Bronchial epithelial cell (primary cell): Measurements from ENCODE around the gene METTL17. TPM values are rescaled to one million over a fixed set of nuclear protein-coding genes. Genes with fewer than 3 reads are reported as not detected.

ENCODE experiments used
- DNase-seq: peaks from one replicate; pipeline ENCODE4 v3.0.0-alpha.2; 2010; ENCODE audit warnings: low read depth
- FAIRE-seq: peaks from 2 replicates; lab custom pipeline; 2011; peaks lifted over from hg19 to GRCh38; lab: Jason Lieb, UNC
- H3K27me3 ChIP-seq: 2 replicates; pipeline ENCODE4 v1.5.1; 2011; ENCODE audit warnings: low read length; ENCODE audit not compliant: control insufficient read depth, insufficient read depth
- H3K36me3 ChIP-seq: 2 replicates; pipeline ENCODE4 v1.5.1; 2011; ENCODE audit warnings: low read length; ENCODE audit not compliant: control insufficient read depth, insufficient read depth
- H3K4me3 ChIP-seq: 2 replicates; pipeline ENCODE4 v1.5.1; 2011; ENCODE audit warnings: mild to moderate bottlenecking, low read depth, low read length, control low read depth
- total RNA-seq: library from RNA; depleted of rRNA; stranded (reverse); fragments of >200 nt; gene quantifications from 2 replicates; pipeline ENCODE4 v1.2.1, GENCODE V29; 2014
- TF ChIP-seq, protein P1 (sequence below): IDR thresholded peaks from 2 replicates; pipeline ENCODE4 v1.5.1; 2011; ENCODE audit warnings: mild to moderate bottlenecking, moderate library complexity, low read length, control low read depth, inconsistent platforms; ENCODE audit not compliant: insufficient read depth, severe bottlenecking

METTL17 gene
- total RNA-seq, 1 donor from 2014 or later = 56.1 TPM

DNA sequence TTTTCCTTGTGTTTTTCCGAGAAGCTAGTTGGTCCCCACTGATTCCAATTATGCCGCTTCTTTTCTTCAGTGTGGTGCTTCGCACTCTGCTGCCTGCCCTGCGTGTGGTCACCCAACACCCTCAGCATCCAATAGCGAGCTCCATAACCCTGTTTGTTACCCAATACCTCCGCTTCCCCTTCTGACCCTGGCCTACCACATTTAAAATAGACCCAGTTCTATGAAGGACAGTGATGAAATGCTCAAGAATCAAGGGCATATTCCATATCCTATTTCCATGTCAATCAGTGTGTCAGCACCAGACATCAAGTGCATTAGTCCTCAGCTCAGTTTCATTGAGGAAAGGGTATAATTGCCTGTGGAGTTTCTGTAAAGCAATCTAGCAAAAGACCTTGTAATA is 25.5 kb downstream of the METTL17 start:
- no peaks in the 10 kb centered on the region for H3K27me3 ChIP-seq
- H3K36me3 ChIP-seq = no peaks in the 10 kb centered on the region
- DNase-seq (no peak), FAIRE-seq (no peak)
- TF ChIP-seq, protein P1, sequence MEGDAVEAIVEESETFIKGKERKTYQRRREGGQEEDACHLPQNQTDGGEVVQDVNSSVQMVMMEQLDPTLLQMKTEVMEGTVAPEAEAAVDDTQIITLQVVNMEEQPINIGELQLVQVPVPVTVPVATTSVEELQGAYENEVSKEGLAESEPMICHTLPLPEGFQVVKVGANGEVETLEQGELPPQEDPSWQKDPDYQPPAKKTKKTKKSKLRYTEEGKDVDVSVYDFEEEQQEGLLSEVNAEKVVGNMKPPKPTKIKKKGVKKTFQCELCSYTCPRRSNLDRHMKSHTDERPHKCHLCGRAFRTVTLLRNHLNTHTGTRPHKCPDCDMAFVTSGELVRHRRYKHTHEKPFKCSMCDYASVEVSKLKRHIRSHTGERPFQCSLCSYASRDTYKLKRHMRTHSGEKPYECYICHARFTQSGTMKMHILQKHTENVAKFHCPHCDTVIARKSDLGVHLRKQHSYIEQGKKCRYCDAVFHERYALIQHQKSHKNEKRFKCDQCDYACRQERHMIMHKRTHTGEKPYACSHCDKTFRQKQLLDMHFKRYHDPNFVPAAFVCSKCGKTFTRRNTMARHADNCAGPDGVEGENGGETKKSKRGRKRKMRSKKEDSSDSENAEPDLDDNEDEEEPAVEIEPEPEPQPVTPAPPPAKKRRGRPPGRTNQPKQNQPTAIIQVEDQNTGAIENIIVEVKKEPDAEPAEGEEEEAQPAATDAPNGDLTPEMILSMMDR = no peak
- H3K4me3 ChIP-seq = no peak overlapping the region

DNA sequence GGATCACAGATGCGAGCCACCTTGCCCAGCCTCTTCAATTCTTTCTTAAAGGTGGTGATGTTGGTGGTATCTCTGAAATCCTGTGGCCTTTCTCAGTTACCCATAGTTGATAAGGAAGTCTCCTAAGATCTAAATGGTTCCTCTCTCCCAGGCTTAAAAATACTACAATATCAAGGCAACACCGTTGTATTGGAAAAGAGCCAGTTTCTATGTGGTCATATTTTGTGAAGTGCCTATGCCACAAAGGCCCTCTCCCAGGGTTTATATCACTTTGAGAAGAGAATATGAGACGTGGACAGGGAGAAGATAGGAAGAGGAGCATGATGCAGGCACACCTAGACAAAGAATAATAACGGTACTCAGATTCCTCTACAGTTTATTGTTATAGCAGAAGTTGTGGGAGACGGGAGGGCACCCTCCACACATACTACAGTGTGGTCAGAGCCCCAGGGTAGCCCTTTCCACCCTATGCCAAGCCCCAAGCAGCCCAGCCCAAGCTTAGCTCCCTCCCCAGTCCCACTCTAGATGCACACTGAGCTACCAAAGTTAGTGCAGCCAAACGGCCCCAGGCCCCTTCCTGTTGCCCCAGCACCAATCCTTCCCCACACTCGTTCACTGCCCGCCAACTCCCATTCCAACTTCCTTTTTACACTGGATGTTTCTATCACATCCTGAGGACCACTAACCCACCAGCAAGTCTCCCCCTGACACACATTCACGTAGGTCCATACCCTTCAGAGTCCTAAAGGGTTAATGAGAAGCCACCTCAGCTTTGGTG is 26.8 kb downstream of the METTL17 start:
- no peak for DNase-seq
- Histone ChIP-seq H3K36me3 (no peaks in the 10 kb centered on the region), H3K4me3 (no peak overlapping the region), H3K27me3 (no peaks in the 10 kb centered on the region)
- no peak for FAIRE-seq
- TF ChIP-seq, protein P1 = no peak

DNA sequence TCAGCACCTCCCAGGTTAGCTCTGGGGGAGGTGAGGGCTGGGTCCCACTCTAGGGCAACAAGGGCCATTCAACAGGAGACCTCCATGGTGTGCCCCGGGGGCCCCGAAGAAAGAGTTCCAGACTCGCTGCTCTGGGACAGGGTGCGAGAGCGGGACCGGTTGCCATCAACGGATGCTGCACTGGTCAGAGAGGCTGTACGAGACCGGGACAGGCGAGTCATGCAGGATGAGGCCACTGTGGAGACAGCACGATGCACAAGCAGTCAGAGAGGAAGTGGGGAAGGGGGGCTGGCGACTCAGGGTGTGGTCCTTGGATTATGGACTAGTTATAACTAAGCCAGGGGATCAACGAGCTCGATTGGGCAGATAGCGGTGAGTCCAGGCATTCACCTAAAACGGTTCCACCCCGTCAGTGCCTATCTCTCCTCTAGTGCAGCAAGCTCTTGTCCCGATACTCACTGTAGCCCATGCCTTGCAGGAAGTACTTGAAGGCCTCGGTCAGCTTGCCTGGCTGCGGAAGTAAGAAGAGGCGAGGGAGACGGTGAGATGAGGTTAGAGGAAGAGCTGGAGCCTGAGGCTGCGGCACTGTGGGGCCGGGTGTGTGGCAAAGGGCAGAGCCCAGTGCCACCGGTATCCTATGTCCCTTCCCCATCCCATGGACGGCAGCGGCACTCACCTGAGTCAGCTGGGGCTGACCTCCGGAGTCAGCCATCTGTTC is 27.9 kb downstream of the METTL17 start:
- TF ChIP-seq, protein P1 = no peak
- H3K27me3 ChIP-seq = peaks cover 1% of the 10 kb centered on the region
- no peak for FAIRE-seq
- no peaks in the 10 kb centered on the region for H3K36me3 ChIP-seq
- no peak overlapping the region for H3K4me3 ChIP-seq
- no peak for DNase-seq

DNA sequence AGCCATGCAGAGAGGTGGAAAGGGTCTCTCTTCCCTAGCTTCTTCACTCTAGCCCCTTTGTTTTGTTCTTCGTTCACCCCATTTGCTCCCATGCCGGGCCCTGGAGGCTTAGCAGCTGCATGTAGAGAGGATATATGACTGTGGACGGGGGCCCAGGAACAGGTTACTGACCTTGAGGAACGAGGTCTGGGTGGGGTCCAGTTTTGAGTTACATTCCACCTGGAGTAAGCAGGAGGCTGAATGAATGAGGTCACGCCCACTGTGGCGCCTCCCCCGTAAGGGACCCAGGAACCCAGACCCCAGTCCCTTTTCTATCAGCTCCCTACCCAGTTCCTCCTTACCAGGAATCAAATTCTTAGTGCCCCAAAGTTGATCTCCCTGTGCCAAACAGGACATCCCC is 28.5 kb downstream of the METTL17 start:
- TF ChIP-seq, protein P1 = no peak
- Histone ChIP-seq H3K27me3 (peaks cover 7% of the 10 kb centered on the region), H3K36me3 (no peaks in the 10 kb centered on the region), H3K4me3 (no peak overlapping the region)
- DNase-seq (no peak), FAIRE-seq (no peak)

DNA sequence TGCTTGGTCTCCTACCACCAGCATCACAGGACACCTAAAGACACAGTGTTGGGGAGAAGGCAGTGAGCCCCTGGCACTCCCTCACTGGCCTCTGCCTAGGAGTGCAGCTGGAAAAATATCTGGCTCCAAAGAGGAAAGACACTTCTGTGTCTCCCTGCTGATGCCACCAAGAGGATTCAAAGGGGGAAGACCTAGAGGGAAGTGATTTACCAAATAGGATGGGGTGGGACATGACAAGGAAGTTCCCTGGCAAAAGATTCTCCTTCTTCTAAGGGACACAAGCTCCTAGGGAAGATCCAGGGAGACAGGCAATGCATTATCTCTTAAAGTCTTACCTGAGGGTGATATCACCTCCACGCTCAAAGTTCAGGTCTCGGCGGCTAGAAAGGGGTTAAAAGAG is 29.0 kb downstream of the METTL17 start:
- Histone ChIP-seq H3K27me3 (peaks cover 11% of the 10 kb centered on the region), H3K36me3 (no peaks in the 10 kb centered on the region), H3K4me3 (no peak overlapping the region)
- TF ChIP-seq, protein P1 = no peak
- no peak for FAIRE-seq
- DNase-seq = no peak
